Memory B cell (primary cell): ENCODE data around the gene STIM1.

Experiments used
- ATAC-seq: fragments of 150-1000 bp; cut with Tn5 transposase; 2 replicates; pipeline ENCODE4 v1.10.0; 2021; ENCODE audit warnings: low read depth, mild to moderate bottlenecking, moderate library complexity
- DNase-seq, 2 donors: peaks; one replicate each; pipeline ENCODE4 v3.0.0; 2022; ENCODE audit warnings: low spot score in 2 of 2
- H3K27ac Mint-ChIP-seq: one replicate; pipeline ENCODE4 v1.8.0; 2022; ENCODE audit warnings: mild to moderate bottlenecking, moderate library complexity, mixed read lengths
- H3K27me3 Mint-ChIP-seq: one replicate; pipeline ENCODE4 v1.8.0; 2022; ENCODE audit warnings: mixed read lengths
- H3K36me3 Mint-ChIP-seq: one replicate; pipeline ENCODE4 v1.8.0; 2022; ENCODE audit warnings: mild to moderate bottlenecking, mixed read lengths
- H3K4me1 Mint-ChIP-seq: one replicate; pipeline ENCODE4 v1.8.0; 2022; ENCODE audit warnings: mixed read lengths
- H3K4me3 Mint-ChIP-seq: one replicate; pipeline ENCODE4 v1.8.0; 2022; ENCODE audit warnings: mild to moderate bottlenecking, moderate library complexity, mixed read lengths
- H3K9me3 Mint-ChIP-seq: one replicate; pipeline ENCODE4 v1.8.0; 2022; ENCODE audit warnings: mixed read lengths

The STIM1 gene

GRCh38 chr11:3835751-3836150, 19.7 kb upstream of the STIM1 start:
- peak overlapping the region; percentile 87 for H3K27ac Mint-ChIP-seq
- DNase-seq (no peak), ATAC-seq (no peak)
- peaks cover 13% of the 10 kb centered on the region for H3K36me3 Mint-ChIP-seq
- peaks cover 81% of the 10 kb centered on the region for H3K4me1 Mint-ChIP-seq
- no peaks in the 10 kb centered on the region for H3K27me3 Mint-ChIP-seq
- H3K9me3 Mint-ChIP-seq = no peaks in the 10 kb centered on the region
- H3K4me3 Mint-ChIP-seq = peak overlapping the region; percentile 61

- no peaks in the 10 kb centered on the region for H3K9me3 Mint-ChIP-seq
- ATAC-seq (no peak), DNase-seq (no peak)
- peak overlapping the region; percentile 63 for H3K4me3 Mint-ChIP-seq
- H3K27me3 Mint-ChIP-seq = no peaks in the 10 kb centered on the region
- H3K4me1 Mint-ChIP-seq = peaks cover 70% of the 10 kb centered on the region
- H3K27ac Mint-ChIP-seq = peak overlapping the region; percentile 95
- H3K36me3 Mint-ChIP-seq = peaks cover 8% of the 10 kb centered on the region
Observed at GRCh38 chr11:3836903-3837302, 18.6 kb upstream of the STIM1 start.

- Mint-ChIP-seq H3K9me3 (no peaks in the 10 kb centered on the region), H3K4me3 (peak overlapping the region; percentile 94), H3K27ac (peak overlapping the region; percentile 95), H3K36me3 (peaks cover 8% of the 10 kb centered on the region), H3K27me3 (no peaks in the 10 kb centered on the region), H3K4me1 (peaks cover 63% of the 10 kb centered on the region)
- DNase-seq (no peak), ATAC-seq (no peak)
Observed at GRCh38 chr11:3837793-3838192, 17.7 kb upstream of the STIM1 start.

GRCh38 chr11:3838504-3838903, 17.0 kb upstream of the STIM1 start:
- peaks cover 56% of the 10 kb centered on the region for H3K4me1 Mint-ChIP-seq
- peak overlapping the region; percentile 94 for H3K4me3 Mint-ChIP-seq
- H3K27me3 Mint-ChIP-seq = no peaks in the 10 kb centered on the region
- peaks cover 8% of the 10 kb centered on the region for H3K36me3 Mint-ChIP-seq
- ATAC-seq = no peak
- H3K27ac Mint-ChIP-seq = peak overlapping the region; percentile 95
- H3K9me3 Mint-ChIP-seq = no peaks in the 10 kb centered on the region
- no peak for DNase-seq

GRCh38 chr11:3840004-3840869, 15.2 kb upstream of the STIM1 start:
- Mint-ChIP-seq H3K27me3 (no peaks in the 10 kb centered on the region), H3K4me1 (peaks cover 41% of the 10 kb centered on the region), H3K36me3 (peaks cover 4% of the 10 kb centered on the region), H3K27ac (peak overlapping the region; percentile 95), H3K4me3 (peak overlapping the region; percentile 94), H3K9me3 (no peaks in the 10 kb centered on the region)
- DNase-seq (peak; percentile 27 to 77), ATAC-seq (no peak)

GRCh38 chr11:3840870-3841425, 14.5 kb upstream of the STIM1 start, which contains the start of gene RHOG:
RHOG (minus strand) TSS chr11:3840959; CDS start chr11:3828138, 12,821 bp downstream.
- Mint-ChIP-seq H3K27me3 (no peaks in the 10 kb centered on the region), H3K4me1 (peaks cover 35% of the 10 kb centered on the region), H3K27ac (peak within 1 kb of the TSS; percentile 95), H3K9me3 (no peaks in the 10 kb centered on the region), H3K36me3 (no peaks in the 10 kb centered on the region), H3K4me3 (peak within 1 kb of the TSS; percentile 94)
- DNase-seq (peak; percentile 78 to 88), ATAC-seq (peak; percentile 75)

- ATAC-seq = no peak
- peak overlapping the region; percentile 94 for H3K4me3 Mint-ChIP-seq
Observed at GRCh38 chr11:3841426-3842350, 13.8 kb upstream of the STIM1 start.

GRCh38 chr11:3843326-3843725, 12.1 kb upstream of the STIM1 start:
- Mint-ChIP-seq H3K4me3 (no peak overlapping the region), H3K36me3 (no peaks in the 10 kb centered on the region), H3K27me3 (no peaks in the 10 kb centered on the region), H3K9me3 (no peaks in the 10 kb centered on the region), H3K27ac (peak overlapping the region; percentile 31), H3K4me1 (peaks cover 18% of the 10 kb centered on the region)
- no peak for DNase-seq
- ATAC-seq = no peak

More at GRCh38 chr11:3841426-3842350, 13.8 kb upstream of the STIM1 start:
- no peaks in the 10 kb centered on the region for H3K9me3 Mint-ChIP-seq
- H3K36me3 Mint-ChIP-seq = no peaks in the 10 kb centered on the region
- peak overlapping the region; percentile 95 for H3K27ac Mint-ChIP-seq
- no peaks in the 10 kb centered on the region for H3K27me3 Mint-ChIP-seq
- H3K4me1 Mint-ChIP-seq = peaks cover 32% of the 10 kb centered on the region
- peak; percentile 92 to 98 for DNase-seq

- ATAC-seq (no peak), DNase-seq (no peak)
- Mint-ChIP-seq H3K27me3 (no peaks in the 10 kb centered on the region), H3K36me3 (no peaks in the 10 kb centered on the region), H3K4me3 (no peak overlapping the region), H3K4me1 (peaks cover 10% of the 10 kb centered on the region), H3K9me3 (no peaks in the 10 kb centered on the region), H3K27ac (peak overlapping the region; percentile 56)
Observed at GRCh38 chr11:3845246-3845645, 10.2 kb upstream of the STIM1 start.

GRCh38 chr11:3845670-3846069, 9.8 kb upstream of the STIM1 start:
- ATAC-seq = no peak
- H3K9me3 Mint-ChIP-seq = no peaks in the 10 kb centered on the region
- H3K27ac Mint-ChIP-seq = no peak overlapping the region
- H3K36me3 Mint-ChIP-seq = no peaks in the 10 kb centered on the region
- DNase-seq = no peak
- peaks cover 10% of the 10 kb centered on the region for H3K4me1 Mint-ChIP-seq
- no peaks in the 10 kb centered on the region for H3K27me3 Mint-ChIP-seq
- no peak overlapping the region for H3K4me3 Mint-ChIP-seq

GRCh38 chr11:3849297-3849874, 6.1 kb upstream of the STIM1 start:
- Mint-ChIP-seq H3K27me3 (no peaks in the 10 kb centered on the region), H3K4me3 (no peak overlapping the region), H3K9me3 (no peaks in the 10 kb centered on the region), H3K36me3 (no peaks in the 10 kb centered on the region), H3K27ac (peak overlapping the region; percentile 51), H3K4me1 (peaks cover 17% of the 10 kb centered on the region)
- peak; percentile 63 to 73 for DNase-seq
- ATAC-seq = peak; percentile 74

- Mint-ChIP-seq H3K4me1 (peaks cover 41% of the 10 kb centered on the region), H3K9me3 (no peaks in the 10 kb centered on the region), H3K36me3 (no peaks in the 10 kb centered on the region), H3K27ac (peak overlapping the region; percentile 99), H3K27me3 (no peaks in the 10 kb centered on the region), H3K4me3 (no peak overlapping the region)
- ATAC-seq (no peak), DNase-seq (no peak)
Observed at GRCh38 chr11:3853545-3853842, 2.0 kb upstream of the STIM1 start.

- peak overlapping the region; percentile 99 for H3K27ac Mint-ChIP-seq
- no peaks in the 10 kb centered on the region for H3K27me3 Mint-ChIP-seq
- H3K4me3 Mint-ChIP-seq = peak overlapping the region; percentile 87
- ATAC-seq (peak; percentile 75), DNase-seq (peak; percentile 72 to 81)
- H3K9me3 Mint-ChIP-seq = no peaks in the 10 kb centered on the region
- H3K36me3 Mint-ChIP-seq = no peaks in the 10 kb centered on the region
- H3K4me1 Mint-ChIP-seq = peaks cover 43% of the 10 kb centered on the region
Observed at GRCh38 chr11:3853899-3854659, 1.4 kb upstream of the STIM1 start.
